HG03135 (cell line): ENCODE results near the gene SETX.
"Not testable (repeated sequence)": the region's sequence is repeated elsewhere in the genome, so short reads cannot be mapped to it uniquely, and the experiment has no call there.

ENCODE experiments used
- ATAC-seq: cut with Tn5 transposase; IDR thresholded peaks from one replicate; pipeline ENCODE4 v1.9.1; 2021; ENCODE audit warnings: mild to moderate bottlenecking, moderate library complexity; ENCODE audit not compliant: unreplicated experiment

Gene SETX

DNA sequence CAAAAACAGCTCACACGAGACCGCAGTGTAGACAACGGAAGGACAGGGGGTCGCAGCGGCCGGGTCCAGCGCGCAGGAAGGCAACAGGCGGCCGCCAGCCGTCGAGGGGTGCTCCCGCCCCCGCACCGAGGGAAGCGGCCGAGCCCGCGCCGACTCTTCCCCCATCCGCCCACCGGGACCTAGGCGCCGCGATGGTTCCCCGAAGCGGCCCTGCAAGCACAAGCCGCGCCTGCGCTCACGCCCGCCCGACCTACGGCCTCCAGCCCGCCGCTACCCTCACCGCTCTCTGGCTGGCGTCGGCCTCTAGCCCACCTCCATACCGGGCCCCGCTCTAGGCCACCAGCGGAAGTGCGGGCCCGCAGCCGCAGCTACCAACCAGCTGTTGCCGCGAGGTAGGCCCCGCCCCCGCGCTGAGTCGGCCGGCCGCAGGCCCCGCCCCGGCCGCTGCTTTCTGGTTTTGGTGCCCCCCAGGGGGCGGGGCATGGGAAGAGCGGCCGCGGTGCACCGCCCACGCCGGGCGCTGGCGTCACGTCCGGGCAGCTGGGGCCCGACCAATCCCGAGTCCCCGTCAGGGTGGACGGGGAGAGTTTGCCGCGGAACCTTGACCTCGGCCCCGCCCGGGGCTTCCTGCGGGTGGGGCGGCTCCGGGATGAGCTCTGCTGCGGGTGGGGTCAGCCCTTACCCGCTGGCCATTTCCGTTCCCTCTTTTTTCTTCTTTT, at the start of gene SETX:
SETX (minus strand) TSS at position 350 of the 719 bp plus-strand sequence. CDS start 5,558 bp downstream, outside the sequence.
- peak; percentile 84 for ATAC-seq

DNA sequence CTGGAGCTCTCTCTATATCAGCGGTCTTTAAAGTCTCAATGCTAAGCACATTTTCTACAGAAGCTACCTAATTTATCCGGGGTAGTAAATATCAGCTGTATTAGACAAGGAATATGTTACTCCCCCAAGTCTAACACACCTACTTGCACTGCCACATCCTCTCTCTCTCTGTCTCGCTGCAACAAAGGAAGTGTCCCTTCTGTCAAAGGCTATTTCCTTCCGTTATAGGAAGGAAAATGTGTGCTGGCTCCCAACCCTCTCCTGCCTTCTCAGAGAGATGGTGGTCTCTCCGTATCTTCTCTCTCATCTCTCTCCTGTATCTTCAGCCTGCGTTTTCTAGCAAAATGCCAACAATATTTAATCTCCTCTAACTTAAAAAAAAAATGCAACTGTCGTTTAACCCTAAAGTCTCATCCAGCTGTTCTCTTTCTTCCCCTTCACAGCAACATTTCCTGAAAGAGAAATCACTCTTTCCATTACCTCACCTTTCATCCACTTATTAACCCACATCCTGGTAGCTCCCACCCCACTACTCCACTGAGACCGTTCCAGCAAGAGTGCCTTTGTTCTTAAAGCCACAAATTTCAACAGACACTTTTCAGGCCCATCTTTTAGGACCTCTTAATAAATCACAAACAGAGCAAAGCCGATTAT, 49.6 kb upstream of the SETX start:
- no peak for ATAC-seq

DNA sequence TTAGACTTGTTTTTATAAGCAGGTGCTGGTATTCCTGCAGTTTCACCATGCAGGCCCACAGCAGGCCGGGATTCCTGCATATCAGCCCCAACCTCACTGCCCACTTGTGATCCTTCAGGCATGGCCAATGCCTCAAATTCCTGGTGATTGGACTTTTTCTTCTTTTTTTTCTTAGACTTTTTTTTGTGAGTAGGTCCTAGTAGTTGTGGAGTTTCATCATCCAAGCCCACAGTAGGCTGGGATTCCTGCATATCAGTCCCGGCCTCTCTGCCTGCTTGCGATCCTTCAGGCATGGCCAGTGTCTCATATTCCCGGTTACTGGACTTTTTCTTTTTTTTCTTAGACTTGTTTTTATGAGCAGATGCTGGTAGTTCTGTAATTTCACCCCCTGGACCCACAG, 47.0 kb upstream of the SETX start:
- ATAC-seq, result no peak

- no peak for ATAC-seq
Measured at GRCh38 chr9:132395560-132395959, 40.8 kb upstream of the SETX start.

- ATAC-seq, result no peak
Measured at GRCh38 chr9:132391449-132391848, 36.7 kb upstream of the SETX start.

DNA sequence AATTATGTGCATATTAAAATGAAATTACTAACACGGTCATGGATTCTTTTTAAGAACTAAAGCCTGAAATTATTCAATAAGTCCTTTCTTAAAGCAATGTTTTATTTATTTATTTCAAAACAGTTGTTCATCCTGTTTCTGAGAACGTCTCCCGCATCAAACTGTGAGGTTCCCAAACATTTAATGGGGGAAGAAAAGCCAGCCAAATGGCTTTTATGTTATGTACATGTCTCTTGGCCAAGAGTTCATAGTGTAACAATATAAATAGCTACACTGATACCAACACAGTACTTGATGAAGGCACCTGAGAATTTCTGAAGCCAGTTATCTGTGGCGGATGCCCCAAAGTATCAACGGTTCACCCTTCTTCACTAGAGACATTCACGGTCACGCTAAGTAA, 36.2 kb upstream of the SETX start:
- ATAC-seq, result no peak

GRCh38 chr9:132387133-132387532, 32.3 kb upstream of the SETX start:
- no peak for ATAC-seq

DNA sequence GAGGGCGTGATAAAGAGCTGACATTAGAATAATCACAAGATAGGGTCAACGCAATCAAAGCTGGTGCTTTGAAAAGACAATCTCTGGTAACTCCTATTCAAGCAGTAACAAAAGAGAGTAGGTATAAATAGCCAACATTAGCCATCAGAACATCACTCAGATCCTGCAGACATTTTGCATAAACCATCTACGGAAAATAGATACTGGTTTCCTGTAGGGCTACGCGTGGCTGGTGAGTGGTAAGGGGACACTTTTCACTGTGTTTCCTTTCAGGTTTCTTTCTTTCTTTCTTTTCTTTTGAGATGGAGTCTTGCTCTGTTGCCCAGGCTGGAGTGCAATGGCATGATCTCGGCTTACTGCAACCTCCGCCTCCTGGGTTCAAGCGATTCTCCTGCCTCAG, 29.6 kb upstream of the SETX start:
- ATAC-seq, result peak; percentile 47

GRCh38 chr9:132383462-132383883, 28.7 kb upstream of the SETX start:
- no peak for ATAC-seq

DNA sequence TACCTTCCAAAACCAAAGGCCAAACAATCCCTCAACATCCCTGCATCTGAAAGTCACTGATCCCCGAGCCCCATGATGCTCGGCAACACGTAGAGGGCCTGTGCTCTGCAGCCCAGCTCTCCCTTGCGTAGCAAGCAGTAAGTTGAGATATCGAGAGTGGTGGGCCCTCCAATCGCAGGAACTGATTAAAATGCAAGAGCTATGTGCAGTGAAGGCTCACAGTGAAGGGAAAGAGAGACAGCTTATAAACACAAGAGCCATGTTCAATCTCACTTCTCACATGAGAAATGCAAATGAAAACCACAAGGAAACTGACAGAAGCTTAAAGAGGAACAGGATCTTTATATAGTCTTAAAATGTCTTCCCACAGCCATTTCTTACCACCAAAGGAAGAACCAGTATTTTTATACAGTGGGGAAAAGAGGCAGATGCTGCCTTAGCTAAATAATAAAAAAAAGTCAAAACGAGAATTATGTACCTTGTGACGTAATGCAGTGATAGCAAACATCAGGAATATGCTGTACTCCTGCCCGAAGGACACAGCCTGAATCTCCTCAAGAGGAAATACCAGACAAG, 27.3 kb upstream of the SETX start:
- peak; percentile 67 for ATAC-seq

DNA sequence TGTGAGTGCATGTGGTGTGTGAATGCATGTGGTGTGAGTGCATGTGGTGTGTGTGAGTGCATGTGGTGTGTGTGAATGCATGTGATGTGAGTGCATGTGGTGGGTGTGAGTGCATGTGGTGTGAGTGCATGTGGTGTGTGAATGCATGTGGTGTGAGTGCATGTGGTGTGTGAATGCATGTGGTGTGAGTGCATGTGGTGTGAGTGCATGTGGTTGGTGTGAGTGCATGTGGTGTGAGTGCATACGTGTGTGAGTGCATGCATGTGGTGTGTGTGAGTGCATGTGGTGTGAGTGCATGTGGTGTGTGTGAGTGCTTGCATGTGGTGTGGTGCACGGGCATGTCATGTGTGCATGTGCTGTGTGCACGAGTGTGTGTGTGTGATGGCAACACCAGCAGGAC, 23.6 kb upstream of the SETX start:
- not testable (repeated sequence) for ATAC-seq

GRCh38 chr9:132377769-132378168, 23.0 kb upstream of the SETX start:
- ATAC-seq, result not testable (repeated sequence)

DNA sequence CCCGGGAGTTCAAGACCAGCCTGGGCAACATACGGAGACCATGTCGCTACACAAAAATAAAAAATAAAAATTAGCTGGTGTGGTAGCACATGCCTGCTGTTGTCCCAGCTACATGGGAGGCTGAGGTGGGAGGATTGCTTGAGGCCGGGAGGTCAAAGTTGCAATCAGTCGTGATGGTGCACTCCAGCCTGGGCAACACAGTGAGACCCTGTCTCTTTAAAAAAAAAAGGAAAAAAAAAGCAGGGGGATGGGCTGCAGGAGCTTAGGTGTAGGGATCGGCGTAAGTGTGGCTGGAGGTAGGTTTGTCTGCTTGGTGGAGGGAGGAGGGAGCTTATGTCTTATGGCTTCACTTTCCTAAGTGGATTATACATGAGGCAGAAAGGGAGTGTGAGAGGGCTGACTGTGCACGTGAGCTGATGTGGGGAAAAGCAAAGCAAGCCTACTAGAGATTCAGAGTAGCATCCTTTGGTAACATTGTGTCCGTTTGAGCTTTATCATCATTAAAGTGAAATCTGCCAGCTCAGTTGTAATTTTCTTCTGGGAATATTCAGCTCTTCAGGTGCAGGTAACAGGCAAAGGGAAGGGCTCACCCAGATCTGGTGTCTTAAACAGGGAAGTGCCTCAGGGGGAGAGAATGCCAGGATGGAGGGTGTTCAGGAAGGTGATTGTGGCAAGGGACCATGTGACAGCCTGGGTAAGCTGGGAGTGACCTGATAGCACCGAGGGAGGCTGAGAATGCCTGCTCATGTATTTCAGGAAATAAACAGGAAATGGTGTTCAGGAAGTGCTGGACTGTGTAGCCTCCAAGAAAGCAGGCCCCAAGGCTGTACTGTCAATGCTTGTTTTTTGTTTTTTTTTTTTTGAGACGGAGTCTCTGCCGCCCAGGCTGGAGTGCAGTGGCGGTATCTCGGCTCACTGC, 17.6 kb upstream of the SETX start:
- no peak for ATAC-seq

GRCh38 chr9:132370592-132370991, 15.8 kb upstream of the SETX start:
- ATAC-seq, result no peak

DNA sequence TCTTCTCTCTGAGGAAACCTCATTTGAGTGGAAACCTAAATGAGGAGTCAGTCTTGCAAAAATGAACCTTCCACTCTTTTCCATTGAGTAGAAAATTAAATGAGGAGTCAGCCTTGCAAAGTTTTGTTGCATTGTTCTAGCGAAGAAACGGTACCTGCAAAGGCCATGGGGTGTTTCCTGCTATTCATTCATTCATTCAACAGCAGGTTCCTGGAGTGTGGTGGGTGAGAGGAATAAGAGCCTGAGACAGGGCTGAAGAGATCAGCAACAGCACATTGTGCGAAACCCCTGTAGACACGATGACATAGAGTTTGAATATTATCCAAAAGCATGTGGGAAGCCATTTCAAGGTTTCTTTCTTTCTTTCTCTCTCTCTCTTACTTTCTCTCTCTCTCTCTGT, 14.6 kb upstream of the SETX start:
- no peak for ATAC-seq

- no peak for ATAC-seq
Measured at GRCh38 chr9:132367613-132368313, 13.0 kb upstream of the SETX start.

DNA sequence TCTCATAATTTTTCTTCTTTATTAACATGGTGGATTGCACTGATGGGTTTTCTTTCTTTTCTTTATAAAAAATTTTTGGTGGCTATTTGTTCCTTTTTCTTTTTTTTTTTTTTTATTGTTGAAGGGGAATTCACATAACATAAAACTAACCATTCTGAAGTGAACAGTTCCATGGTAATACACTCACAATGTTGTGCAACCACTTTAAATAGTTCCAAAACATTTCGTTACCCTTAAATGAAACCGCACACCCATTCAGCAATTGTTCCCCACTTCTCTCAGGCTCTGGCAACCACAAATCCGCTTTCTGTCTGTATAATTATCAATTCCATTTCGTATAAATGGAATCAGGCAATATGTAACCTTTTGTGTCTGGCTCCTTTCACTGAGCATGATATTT, 11.7 kb upstream of the SETX start:
- ATAC-seq, result no peak

GRCh38 chr9:132365986-132366385, 11.2 kb upstream of the SETX start:
- no peak for ATAC-seq

- ATAC-seq, result no peak
Measured at GRCh38 chr9:132364068-132364467, 9.3 kb upstream of the SETX start.

DNA sequence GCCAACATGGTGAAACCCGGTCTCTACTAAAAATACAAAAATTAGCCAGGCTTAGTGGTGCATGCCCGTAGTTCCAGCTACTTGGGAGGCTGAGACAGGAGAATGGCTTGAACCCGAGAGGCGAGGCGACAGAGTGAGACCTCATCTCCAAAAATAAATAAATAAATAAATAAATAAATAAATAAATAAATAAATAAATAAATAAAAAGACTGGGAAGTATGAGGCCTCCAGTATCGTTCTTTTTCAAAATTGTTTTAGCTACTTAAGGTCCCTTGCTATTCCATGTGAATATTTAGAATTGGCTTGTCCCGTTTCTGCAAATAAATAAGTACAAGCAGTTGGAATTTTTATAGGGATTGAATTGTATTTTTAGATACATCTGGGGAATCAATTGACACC, 3.0 kb upstream of the SETX start:
- no peak for ATAC-seq
